Karpas-422 (cell line): ENCODE results near the gene CCKAR. TPM values are rescaled to one million over a fixed set of nuclear protein-coding genes. Genes with fewer than 3 reads are reported as not detected.

ENCODE experiments used
- DNase-seq: peaks from one replicate; pipeline ENCODE4 v3.0.0-alpha.2; 2015
- H2AFZ ChIP-seq: fragments of 200-600 bp; sonication (generic); 2 replicates; pipeline ENCODE4 v1.6.1; 2014; ENCODE audit warnings: antibody characterized with exemption, low read length, mixed read lengths
- H3K27ac ChIP-seq: fragments of 200-600 bp; sonication (generic); 2 replicates; pipeline ENCODE4 v1.5.1; 2014; ENCODE audit warnings: mild to moderate bottlenecking, low read length, moderate library complexity
- H3K27me3 ChIP-seq: fragments of 200-600 bp; sonication (generic); 2 replicates; pipeline ENCODE4 v1.6.1; 2014; ENCODE audit warnings: low read length, mixed read lengths
- H3K36me3 ChIP-seq: fragments of 200-600 bp; sonication (generic); 2 replicates; pipeline ENCODE4 v1.6.1; 2014; ENCODE audit warnings: low read length, mixed read lengths; ENCODE audit not compliant: insufficient read depth
- H3K4me1 ChIP-seq: fragments of 200-600 bp; sonication (generic); 2 replicates; pipeline ENCODE4 v1.6.1; 2014; ENCODE audit warnings: mild to moderate bottlenecking, low read length, mixed read lengths
- H3K4me2 ChIP-seq: fragments of 200-600 bp; sonication (generic); 2 replicates; pipeline ENCODE4 v1.6.1; 2014; ENCODE audit warnings: low read length, low read depth, mild to moderate bottlenecking; ENCODE audit not compliant: poor library complexity, severe bottlenecking
- H3K4me3 ChIP-seq: fragments of 200-600 bp; sonication (generic); 2 replicates; pipeline ENCODE4 v1.5.1; 2014; ENCODE audit warnings: mild to moderate bottlenecking, antibody characterized with exemption, low read length, mixed read lengths
- H3K79me2 ChIP-seq: fragments of 200-600 bp; sonication (generic); 2 replicates; pipeline ENCODE4 v1.6.1; 2014; ENCODE audit warnings: mild to moderate bottlenecking, low read length, mixed read lengths
- H3K9ac ChIP-seq: fragments of 200-600 bp; sonication (generic); 2 replicates; pipeline ENCODE4 v1.6.0; 2014; ENCODE audit warnings: low read length
- H3K9me2 ChIP-seq: fragments of 200-600 bp; sonication (generic), shearing (Covaris generic); replicated peaks from 2 replicates; pipeline ENCODE4 v1.6.0; 2014; ENCODE audit warnings: mild to moderate bottlenecking, low read length, moderate library complexity; ENCODE audit not compliant: insufficient read depth
- H3K9me3 ChIP-seq: fragments of 300-700, 200-600 bp; sonication (generic); 2 replicates; pipeline ENCODE4 v1.6.1; 2014; ENCODE audit warnings: low read length, mixed read lengths
- H4K20me1 ChIP-seq: fragments of 200-600 bp; sonication (generic); 2 replicates; pipeline ENCODE4 v1.6.1; 2014; ENCODE audit warnings: mild to moderate bottlenecking, antibody characterized with exemption, low read length, low read depth; ENCODE audit not compliant: insufficient read depth
- total RNA-seq: library from RNA; depleted of rRNA; stranded (reverse); fragments of >200 nt; shearing (Covaris generic); gene quantifications from 2 replicates; pipeline ENCODE4 v1.2.3, GENCODE V29; 2014; ENCODE audit warnings: low replicate concordance

The CCKAR gene
- total RNA-seq, 1 experiment from 2014 or later, result not detected

- no peak for DNase-seq
- Histone ChIP-seq H3K9ac (no peak overlapping the region), H3K4me1 (no peaks in the 10 kb centered on the region), H3K79me2 (no peaks in the 10 kb centered on the region), H3K9me2 (no peaks in the 10 kb centered on the region), H3K9me3 (no peaks in the 10 kb centered on the region), H4K20me1 (no peaks in the 10 kb centered on the region), H3K36me3 (no peaks in the 10 kb centered on the region), H3K4me2 (no peak overlapping the region), H2AFZ (no peak overlapping the region), H3K27ac (no peak overlapping the region), H3K27me3 (no peaks in the 10 kb centered on the region), H3K4me3 (no peak overlapping the region)
Measured at GRCh38 chr4:26471890-26472289, 18.4 kb downstream of the CCKAR start.

GRCh38 chr4:26468977-26469376 lies 21.3 kb downstream of the CCKAR start:
- Histone ChIP-seq H3K9me3 (no peaks in the 10 kb centered on the region), H3K79me2 (no peaks in the 10 kb centered on the region), H3K27me3 (no peaks in the 10 kb centered on the region), H4K20me1 (no peaks in the 10 kb centered on the region), H3K27ac (no peak overlapping the region), H3K9ac (no peak overlapping the region), H3K4me2 (no peak overlapping the region), H3K9me2 (no peaks in the 10 kb centered on the region), H3K4me3 (no peak overlapping the region), H3K36me3 (no peaks in the 10 kb centered on the region), H2AFZ (no peak overlapping the region), H3K4me1 (no peaks in the 10 kb centered on the region)
- no peak for DNase-seq

- Histone ChIP-seq H3K9me3 (peaks cover 2% of the 10 kb centered on the region; the same call in 1 of the 2 replicates), H3K27me3 (no peaks in the 10 kb centered on the region; the same call in 1 of the 2 replicates), H3K4me3 (no peak overlapping the region), H2AFZ (no peak overlapping the region), H3K4me2 (no peak overlapping the region), H4K20me1 (no peaks in the 10 kb centered on the region), H3K79me2 (no peaks in the 10 kb centered on the region), H3K27ac (no peak overlapping the region), H3K36me3 (no peaks in the 10 kb centered on the region), H3K9ac (no peak overlapping the region), H3K4me1 (no peaks in the 10 kb centered on the region), H3K9me2 (no peaks in the 10 kb centered on the region)
- peak; percentile 20 for DNase-seq
Measured at GRCh38 chr4:26468283-26468949, 21.9 kb downstream of the CCKAR start.

- Histone ChIP-seq H3K9ac (no peak overlapping the region), H3K9me3 (peaks cover 3% of the 10 kb centered on the region; the same call in 1 of the 2 replicates), H3K79me2 (no peaks in the 10 kb centered on the region), H3K9me2 (no peaks in the 10 kb centered on the region), H4K20me1 (no peaks in the 10 kb centered on the region), H3K4me2 (no peak overlapping the region), H3K36me3 (no peaks in the 10 kb centered on the region), H3K27ac (no peak overlapping the region), H3K4me3 (no peak overlapping the region), H3K4me1 (no peaks in the 10 kb centered on the region), H3K27me3 (no peaks in the 10 kb centered on the region; the same call in 1 of the 2 replicates), H2AFZ (no peak overlapping the region)
- DNase-seq, result no peak
Measured at GRCh38 chr4:26467724-26468123, 22.6 kb downstream of the CCKAR start.

GRCh38 chr4:26466578-26467270 lies 23.6 kb downstream of the CCKAR start:
- no peak overlapping the region for H2AFZ ChIP-seq
- no peaks in the 10 kb centered on the region for H3K4me1 ChIP-seq

GRCh38 chr4:26464420-26465095 lies 25.7 kb downstream of the CCKAR start:
- Histone ChIP-seq H3K79me2 (no peaks in the 10 kb centered on the region), H3K4me2 (no peak overlapping the region), H4K20me1 (no peaks in the 10 kb centered on the region), H3K27me3 (no peaks in the 10 kb centered on the region; the same call in 1 of the 2 replicates), H3K9me2 (no peaks in the 10 kb centered on the region), H3K4me1 (no peaks in the 10 kb centered on the region; the same call in 1 of the 2 replicates), H3K9me3 (peaks cover 3% of the 10 kb centered on the region; the same call in 1 of the 2 replicates), H3K27ac (no peak overlapping the region), H3K9ac (no peak overlapping the region), H3K36me3 (no peaks in the 10 kb centered on the region), H2AFZ (no peak overlapping the region), H3K4me3 (no peak overlapping the region)
- no peak for DNase-seq

More at GRCh38 chr4:26466578-26467270, 23.6 kb downstream of the CCKAR start:
- no peak for DNase-seq
- Histone ChIP-seq H3K4me2 (no peak overlapping the region), H3K27me3 (no peaks in the 10 kb centered on the region; the same call in 1 of the 2 replicates), H3K4me3 (no peak overlapping the region), H4K20me1 (no peaks in the 10 kb centered on the region), H3K36me3 (no peaks in the 10 kb centered on the region), H3K79me2 (no peaks in the 10 kb centered on the region), H3K27ac (no peak overlapping the region), H3K9ac (no peak overlapping the region), H3K9me3 (peaks cover 3% of the 10 kb centered on the region; the same call in 1 of the 2 replicates), H3K9me2 (no peaks in the 10 kb centered on the region)

GRCh38 chr4:26463386-26463785 lies 26.9 kb downstream of the CCKAR start:
- Histone ChIP-seq H3K4me3 (no peak overlapping the region), H3K9me3 (peaks cover 3% of the 10 kb centered on the region; the same call in 1 of the 2 replicates), H3K79me2 (no peaks in the 10 kb centered on the region), H3K9me2 (no peaks in the 10 kb centered on the region), H3K4me2 (no peak overlapping the region), H2AFZ (no peak overlapping the region), H3K9ac (no peak overlapping the region), H3K4me1 (peaks cover 7% of the 10 kb centered on the region), H3K36me3 (no peaks in the 10 kb centered on the region), H3K27me3 (no peaks in the 10 kb centered on the region; the same call in 1 of the 2 replicates), H3K27ac (no peak overlapping the region), H4K20me1 (no peaks in the 10 kb centered on the region)
- DNase-seq, result no peak

GRCh38 chr4:26462874-26463273 lies 27.4 kb downstream of the CCKAR start:
- no peak overlapping the region for H3K4me2 ChIP-seq
- no peak for DNase-seq
- H3K36me3 ChIP-seq, result no peaks in the 10 kb centered on the region
- no peaks in the 10 kb centered on the region for H3K79me2 ChIP-seq
- no peak overlapping the region for H3K4me3 ChIP-seq
- no peak overlapping the region for H2AFZ ChIP-seq
- no peaks in the 10 kb centered on the region for H4K20me1 ChIP-seq
- H3K9me3 ChIP-seq, result peaks cover 3% of the 10 kb centered on the region; the same call in 1 of the 2 replicates
- no peak overlapping the region for H3K9ac ChIP-seq
- no peak overlapping the region for H3K27ac ChIP-seq
- H3K4me1 ChIP-seq, result peaks cover 7% of the 10 kb centered on the region
- no peaks in the 10 kb centered on the region for H3K9me2 ChIP-seq
- no peaks in the 10 kb centered on the region; the same call in 1 of the 2 replicates for H3K27me3 ChIP-seq
